Nephron (organoid): ENCODE data around the gene CREB3L2.

ENCODE experiments used
- H3K27ac Mint-ChIP-seq, 3 experiments: 2 replicates each; pipeline ENCODE4 v1.8.0; 2020; ENCODE audit warnings: mixed read lengths in 3 of 3, mild to moderate bottlenecking in 2 of 3, moderate library complexity in 1 of 3
- H3K27me3 Mint-ChIP-seq: 2 replicates; pipeline ENCODE4 v1.8.0; 2021; ENCODE audit warnings: low read depth, mild to moderate bottlenecking, moderate library complexity, mixed read lengths
- H3K36me3 Mint-ChIP-seq: 2 replicates; pipeline ENCODE4 v1.8.0; 2020; ENCODE audit warnings: low read depth, mixed read lengths
- H3K4me1 Mint-ChIP-seq: 2 replicates; pipeline ENCODE4 v1.8.0; 2020; ENCODE audit warnings: mixed read lengths
- H3K4me3 Mint-ChIP-seq, 3 experiments: 2 replicates each; pipeline ENCODE4 v1.8.0; 2020; ENCODE audit warnings: mild to moderate bottlenecking in 3 of 3, mixed read lengths in 3 of 3, moderate library complexity in 2 of 3
- H3K9me3 Mint-ChIP-seq: 2 replicates; pipeline ENCODE4 v1.8.0; 2020; ENCODE audit warnings: mixed read lengths
- CTCF ChIP-seq, 3 experiments: fragments of 200-600 bp; sonication (generic); IDR thresholded peaks; one replicate each; pipeline ENCODE4 v1.5.0; 2021; ENCODE audit warnings: antibody characterized with exemption in 3 of 3; ENCODE audit not compliant: unreplicated experiment in 3 of 3

The CREB3L2 gene

GRCh38 chr7:137865764-137866163 lies 136.1 kb downstream of the CREB3L2 start:
- Mint-ChIP-seq H3K4me1 (peaks cover 3% of the 10 kb centered on the region), H3K36me3 (peaks cover 78% of the 10 kb centered on the region), H3K27ac (no peak overlapping the region), H3K9me3 (peaks cover 28% of the 10 kb centered on the region), H3K27me3 (no peaks in the 10 kb centered on the region), H3K4me3 (no peak overlapping the region)
- TF ChIP-seq CTCF (IDR thresholded peaks at IDR 0.05; ENCODE audit: unreplicated experiment in 3 of 3) = no peak

GRCh38 chr7:137862964-137863363 lies 138.9 kb downstream of the CREB3L2 start:
- no peak for TF ChIP-seq CTCF (IDR thresholded peaks at IDR 0.05; ENCODE audit: unreplicated experiment in 3 of 3)
- no peak overlapping the region for H3K4me3 Mint-ChIP-seq
- no peaks in the 10 kb centered on the region for H3K4me1 Mint-ChIP-seq
- H3K36me3 Mint-ChIP-seq = peaks cover 56% of the 10 kb centered on the region
- H3K27ac Mint-ChIP-seq = no peak overlapping the region
- H3K27me3 Mint-ChIP-seq = no peaks in the 10 kb centered on the region
- peaks cover 17% of the 10 kb centered on the region for H3K9me3 Mint-ChIP-seq

GRCh38 chr7:137862358-137862757 lies 139.5 kb downstream of the CREB3L2 start:
- no peaks in the 10 kb centered on the region for H3K27me3 Mint-ChIP-seq
- no peaks in the 10 kb centered on the region for H3K4me1 Mint-ChIP-seq
- H3K27ac Mint-ChIP-seq = no peak overlapping the region
- no peak overlapping the region for H3K4me3 Mint-ChIP-seq
- H3K9me3 Mint-ChIP-seq = peaks cover 11% of the 10 kb centered on the region
- H3K36me3 Mint-ChIP-seq = peaks cover 50% of the 10 kb centered on the region
- no peak for TF ChIP-seq CTCF (IDR thresholded peaks at IDR 0.05; ENCODE audit: unreplicated experiment in 3 of 3)

GRCh38 chr7:137860542-137860941 lies 141.3 kb downstream of the CREB3L2 start:
- no peak for TF ChIP-seq CTCF (IDR thresholded peaks at IDR 0.05; ENCODE audit: unreplicated experiment in 3 of 3)
- Mint-ChIP-seq H3K4me3 (no peak overlapping the region), H3K27me3 (no peaks in the 10 kb centered on the region), H3K4me1 (no peaks in the 10 kb centered on the region), H3K36me3 (peaks cover 32% of the 10 kb centered on the region), H3K9me3 (peaks cover 3% of the 10 kb centered on the region), H3K27ac (no peak overlapping the region)

GRCh38 chr7:137853053-137853452 lies 148.8 kb downstream of the CREB3L2 start:
- no peak for TF ChIP-seq CTCF (IDR thresholded peaks at IDR 0.05; ENCODE audit: unreplicated experiment in 3 of 3)
- H3K27ac Mint-ChIP-seq = no peak overlapping the region
- H3K36me3 Mint-ChIP-seq = peaks cover 4% of the 10 kb centered on the region
- no peak overlapping the region for H3K4me3 Mint-ChIP-seq
- no peaks in the 10 kb centered on the region for H3K9me3 Mint-ChIP-seq
- H3K27me3 Mint-ChIP-seq = peaks cover 22% of the 10 kb centered on the region
- no peaks in the 10 kb centered on the region for H3K4me1 Mint-ChIP-seq

- peaks cover 4% of the 10 kb centered on the region for H3K36me3 Mint-ChIP-seq
- no peaks in the 10 kb centered on the region for H3K9me3 Mint-ChIP-seq
- no peak overlapping the region for H3K4me3 Mint-ChIP-seq
- no peaks in the 10 kb centered on the region for H3K4me1 Mint-ChIP-seq
- H3K27ac Mint-ChIP-seq = no peak overlapping the region
- peaks cover 31% of the 10 kb centered on the region for H3K27me3 Mint-ChIP-seq
- TF ChIP-seq CTCF (IDR thresholded peaks at IDR 0.05; ENCODE audit: unreplicated experiment in 3 of 3) = no peak
Measured at GRCh38 chr7:137852108-137852507, 149.8 kb downstream of the CREB3L2 start.
